ENCODE results near the gene MAN1A1.
"Not testable (repeated sequence)": the region's sequence is repeated elsewhere in the genome, so short reads cannot be mapped to it uniquely, and the experiment has no call there.

The MAN1A1 gene

GRCh38 chr6:119297049-119297448 lies 52.5 kb downstream of the MAN1A1 start:
- H3K27ac ChIP-seq = no peak overlapping the region
- no peak for TF ChIP-seq CTCF (conservative IDR thresholded peaks at IDR 0.05)

- H3K27ac ChIP-seq = no peak overlapping the region
- TF ChIP-seq CTCF (conservative IDR thresholded peaks at IDR 0.05) = no peak
These were observed 53.2 kb downstream of the MAN1A1 start for GRCh38 chr6:119296036-119297035.

- no peak for TF ChIP-seq CTCF (conservative IDR thresholded peaks at IDR 0.05)
- no peak overlapping the region for H3K27ac ChIP-seq
These were observed 54.6 kb downstream of the MAN1A1 start for GRCh38 chr6:119294984-119295383.

- H3K27ac ChIP-seq = not testable (repeated sequence)
These were observed 58.5 kb downstream of the MAN1A1 start for GRCh38 chr6:119291060-119291459.

GRCh38 chr6:119290306-119290705 lies 59.3 kb downstream of the MAN1A1 start:
- no peak for TF ChIP-seq CTCF (conservative IDR thresholded peaks at IDR 0.05)
- peak overlapping the region; percentile 75 for H3K27ac ChIP-seq

- no peak for TF ChIP-seq CTCF (conservative IDR thresholded peaks at IDR 0.05)
- H3K27ac ChIP-seq = peak overlapping the region; percentile 75
These were observed 59.9 kb downstream of the MAN1A1 start for GRCh38 chr6:119289651-119290050.

- no peak for TF ChIP-seq CTCF (conservative IDR thresholded peaks at IDR 0.05)
- H3K27ac ChIP-seq = no peak overlapping the region
These were observed 63.5 kb downstream of the MAN1A1 start for GRCh38 chr6:119285908-119286625.
